HG03108 (cell line): ENCODE data around the gene MINK1.

Source experiments
- ATAC-seq: cut with Tn5 transposase; IDR thresholded peaks from one replicate; pipeline ENCODE4 v1.9.1; 2021; ENCODE audit warnings: moderate library complexity; ENCODE audit not compliant: unreplicated experiment

Gene MINK1

GRCh38 chr17:4810696-4811290 is 22.3 kb upstream of the MINK1 start:
- no peak for ATAC-seq

GRCh38 chr17:4811471-4811870 is 21.7 kb upstream of the MINK1 start:
- no peak for ATAC-seq

GRCh38 chr17:4812690-4813089 is 20.4 kb upstream of the MINK1 start:
- ATAC-seq, result no peak

GRCh38 chr17:4815043-4815675 is 18.0 kb upstream of the MINK1 start:
- no peak for ATAC-seq

- ATAC-seq, result no peak
These were observed 16.3 kb upstream of the MINK1 start for GRCh38 chr17:4816826-4817225.

GRCh38 chr17:4818276-4818675 is 14.9 kb upstream of the MINK1 start:
- ATAC-seq, result no peak

- no peak for ATAC-seq
These were observed 10.3 kb upstream of the MINK1 start for GRCh38 chr17:4822835-4823234.

- no peak for ATAC-seq
These were observed 9.6 kb upstream of the MINK1 start for GRCh38 chr17:4823373-4824089.

GRCh38 chr17:4827399-4827798 is 5.7 kb upstream of the MINK1 start:
- ATAC-seq, result no peak

- ATAC-seq, result peak; percentile 3
These were observed 337 bp upstream of the MINK1 start for GRCh38 chr17:4832829-4833177.

GRCh38 chr17:4833941-4834680 is 971 bp downstream of the MINK1 start:
- no peak for ATAC-seq

- ATAC-seq, result no peak
These were observed 1.5 kb downstream of the MINK1 start for GRCh38 chr17:4834681-4835020.

GRCh38 chr17:4836221-4836620 is 3.1 kb downstream of the MINK1 start:
- ATAC-seq, result no peak

GRCh38 chr17:4837471-4838308 is 4.5 kb downstream of the MINK1 start:
- ATAC-seq, result no peak

GRCh38 chr17:4838309-4838785 is 5.2 kb downstream of the MINK1 start:
- ATAC-seq, result no peak

GRCh38 chr17:4839221-4839620 is 6.1 kb downstream of the MINK1 start:
- ATAC-seq, result no peak

GRCh38 chr17:4839965-4840892 is 7.1 kb downstream of the MINK1 start:
- no peak for ATAC-seq

- ATAC-seq, result no peak
These were observed 7.7 kb downstream of the MINK1 start for GRCh38 chr17:4840893-4841242.

- ATAC-seq, result no peak
These were observed 9.2 kb downstream of the MINK1 start for GRCh38 chr17:4842376-4842775.
